GM21367 (cell line): ENCODE results near the gene ABRACL.

Experiments used
- ATAC-seq: cut with Tn5 transposase; IDR thresholded peaks from one replicate; pipeline ENCODE4 v1.9.1; 2021; ENCODE audit not compliant: unreplicated experiment

ABRACL gene

DNA sequence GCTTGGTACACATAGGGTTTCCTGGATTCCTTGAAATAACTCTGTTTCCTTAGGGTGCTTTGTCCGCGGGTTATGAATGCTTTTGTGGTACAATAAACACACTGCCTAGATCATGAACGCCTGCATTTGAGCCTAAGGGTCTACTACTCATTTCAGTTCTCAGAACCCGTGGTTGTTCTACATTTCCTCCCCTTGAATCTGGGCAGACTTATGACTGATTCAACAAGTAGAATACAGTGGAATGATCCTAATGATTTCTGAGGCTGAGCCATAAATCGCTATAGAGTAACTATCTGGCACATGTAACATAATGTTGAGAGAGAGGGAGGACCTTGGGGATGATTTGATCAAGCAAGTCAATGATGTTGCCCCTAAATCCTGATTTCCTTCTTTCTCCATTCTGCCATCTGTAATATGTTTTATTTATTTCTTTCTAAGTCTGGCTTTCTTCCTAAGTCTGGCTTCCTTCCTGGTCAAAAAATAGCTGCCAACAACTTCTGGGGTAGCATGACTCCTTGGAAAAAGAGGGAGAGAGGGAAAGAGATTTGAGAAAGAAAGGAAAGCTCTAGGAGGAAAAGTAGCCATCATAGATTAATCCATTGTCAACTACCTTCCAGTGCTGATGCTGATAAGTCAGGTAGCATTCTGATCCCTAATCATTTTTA lies 23.0 kb downstream of the ABRACL start:
- ATAC-seq: no peak

DNA sequence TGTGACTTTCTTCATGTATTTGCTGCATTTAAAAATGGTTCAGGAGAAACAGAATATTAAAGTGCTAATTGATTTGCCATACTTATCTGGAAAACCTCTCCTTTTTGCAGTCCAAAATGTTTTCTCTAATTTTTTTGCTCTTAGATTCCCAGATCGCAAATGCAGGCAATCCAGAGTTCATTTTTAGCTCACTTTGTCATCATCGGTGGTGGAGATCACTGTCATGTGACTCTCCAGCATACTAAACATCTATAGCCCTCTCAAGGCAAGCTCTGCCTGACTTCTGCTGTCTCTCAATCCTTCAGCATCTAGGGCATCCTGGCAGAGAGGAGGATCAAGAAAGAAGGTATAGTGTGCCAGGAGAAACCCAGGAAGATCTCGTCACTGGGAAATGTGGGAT lies 24.8 kb downstream of the ABRACL start:
- ATAC-seq: no peak

DNA sequence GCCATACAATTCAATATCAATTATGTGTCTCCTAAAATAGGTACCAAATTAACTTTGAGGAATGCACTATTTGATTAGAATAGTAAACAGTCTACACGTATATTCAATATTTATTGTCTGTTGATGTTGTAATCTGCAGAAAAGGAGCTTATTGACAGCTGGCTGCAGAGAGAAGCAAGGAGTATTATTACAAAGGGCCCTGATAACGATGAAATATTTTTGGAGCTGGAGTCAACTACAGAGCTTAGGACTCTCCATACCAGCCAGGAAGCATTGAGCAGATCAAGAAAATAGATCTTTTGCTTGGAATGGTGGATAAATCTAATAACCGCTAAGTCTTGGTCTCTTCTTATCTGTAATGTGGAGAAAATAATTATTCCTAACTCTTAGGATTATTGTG lies 25.5 kb downstream of the ABRACL start:
- ATAC-seq: no peak

DNA sequence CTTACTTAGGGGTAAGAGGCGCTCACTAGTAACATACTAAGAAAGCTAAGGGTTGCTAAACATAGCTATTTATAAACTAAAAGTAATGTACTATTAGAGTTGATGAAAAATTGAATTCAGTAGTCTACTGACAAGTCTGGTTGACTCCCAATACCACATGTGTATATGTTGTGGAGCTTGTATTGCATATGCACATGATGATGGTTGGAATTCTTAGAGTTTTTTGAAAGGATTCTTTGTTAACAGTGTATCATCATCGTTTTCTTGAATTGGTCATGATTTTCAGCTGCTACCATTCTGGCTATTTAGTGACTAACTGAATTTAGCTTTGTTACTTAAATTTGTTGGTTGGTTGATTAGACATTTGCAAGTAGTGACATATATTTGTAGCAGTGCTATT lies 27.2 kb downstream of the ABRACL start:
- no peak for ATAC-seq

DNA sequence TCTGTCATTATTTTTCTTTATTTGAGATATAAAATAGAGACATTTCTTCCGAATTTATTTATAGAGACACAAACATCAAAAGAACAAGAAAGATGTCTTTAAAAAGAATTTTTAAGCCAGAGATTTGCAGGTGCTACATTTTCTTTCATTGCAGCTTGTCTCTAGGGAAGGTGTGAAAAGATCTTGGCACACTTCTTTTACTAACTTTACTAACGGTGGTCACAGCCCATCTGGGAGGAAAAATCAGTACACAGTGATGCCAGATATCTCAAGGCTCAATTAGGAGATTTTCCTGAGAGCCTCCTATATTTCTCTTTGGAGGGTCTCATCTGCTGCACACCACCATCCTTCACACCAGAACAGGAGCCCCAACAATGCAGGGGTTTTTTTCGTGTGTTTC lies 29.5 kb downstream of the ABRACL start:
- ATAC-seq: no peak

DNA sequence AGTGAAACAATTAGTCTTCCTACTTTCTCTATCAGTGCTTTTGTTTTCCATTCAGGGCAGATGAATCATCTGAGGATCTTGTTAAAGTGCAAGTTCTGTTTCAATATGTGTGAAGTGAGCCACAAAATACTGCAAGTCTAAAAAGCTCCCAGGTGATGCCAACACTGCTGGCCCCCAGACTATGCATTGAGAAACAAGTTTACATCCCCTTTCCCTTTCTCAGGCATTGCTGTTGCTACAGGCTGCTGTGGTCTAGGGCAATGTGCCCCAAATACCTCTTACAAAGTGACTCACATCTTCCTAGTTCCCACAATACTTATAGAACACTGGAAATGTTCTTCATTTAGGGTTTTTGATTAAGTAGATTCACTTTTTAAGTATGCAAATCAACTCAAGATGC lies 31.8 kb downstream of the ABRACL start:
- no peak for ATAC-seq

DNA sequence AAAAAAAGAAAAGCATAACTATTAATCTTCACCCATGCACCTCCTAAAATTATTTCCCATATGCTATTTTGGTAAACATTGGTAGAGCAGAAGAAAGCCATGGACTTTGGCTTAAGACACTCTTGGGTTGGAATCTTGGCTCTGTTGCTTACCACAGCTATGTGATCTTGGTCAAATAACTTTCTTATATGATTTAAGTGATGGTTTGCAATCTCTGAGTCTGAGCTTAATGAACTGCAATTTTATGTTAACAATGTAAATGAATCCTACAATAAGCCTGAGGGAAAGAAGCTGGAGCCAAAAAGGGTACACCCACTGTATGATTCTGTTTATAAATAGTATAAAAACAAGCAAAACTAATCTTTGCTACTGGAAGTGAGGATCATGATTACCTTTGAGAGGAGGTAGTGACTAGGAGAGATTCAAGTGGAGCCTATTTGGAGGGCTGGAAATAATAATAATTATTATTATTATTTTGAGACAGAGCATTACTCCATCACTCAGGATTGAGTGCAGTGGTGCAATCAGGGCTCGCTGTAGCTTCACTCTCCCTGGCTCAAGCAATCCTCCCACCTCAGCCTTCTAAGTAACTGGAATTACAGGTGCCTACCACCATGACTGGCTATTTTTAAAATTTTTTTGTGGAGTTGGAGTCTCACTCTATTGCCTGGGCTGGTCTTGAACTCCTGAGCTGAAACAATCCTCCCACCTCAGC lies 34.5 kb downstream of the ABRACL start:
- no peak for ATAC-seq

DNA sequence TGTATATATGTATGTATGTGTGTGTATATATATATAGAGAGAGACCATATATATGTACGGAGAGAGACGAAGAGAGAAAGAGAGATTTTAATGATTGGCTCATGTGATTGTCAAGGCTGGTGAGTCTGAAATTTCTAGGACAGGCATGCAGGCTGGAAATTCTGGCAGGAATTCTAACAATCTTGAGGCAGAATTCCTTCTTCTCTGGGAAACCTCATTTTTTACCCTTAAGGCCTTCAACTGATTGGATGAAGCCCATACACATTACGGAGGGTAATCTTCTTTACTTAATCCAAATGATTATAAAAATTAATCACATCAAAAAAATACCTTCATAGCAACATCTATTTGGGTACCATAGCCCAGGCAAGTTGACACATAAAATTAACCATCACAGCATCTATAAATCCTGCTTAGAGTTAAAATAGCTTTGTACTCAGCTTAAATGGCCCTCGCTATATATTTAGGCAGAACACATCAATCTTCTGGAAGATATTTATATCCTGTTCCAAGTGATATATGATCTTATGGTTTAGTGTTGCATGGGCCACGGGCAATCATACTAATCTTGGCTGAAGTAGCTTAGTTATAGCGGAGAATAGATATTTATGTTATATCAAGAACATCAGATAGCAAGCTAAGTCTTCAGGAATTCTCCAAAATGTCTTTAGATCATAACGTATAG lies 36.6 kb downstream of the ABRACL start:
- ATAC-seq: no peak

DNA sequence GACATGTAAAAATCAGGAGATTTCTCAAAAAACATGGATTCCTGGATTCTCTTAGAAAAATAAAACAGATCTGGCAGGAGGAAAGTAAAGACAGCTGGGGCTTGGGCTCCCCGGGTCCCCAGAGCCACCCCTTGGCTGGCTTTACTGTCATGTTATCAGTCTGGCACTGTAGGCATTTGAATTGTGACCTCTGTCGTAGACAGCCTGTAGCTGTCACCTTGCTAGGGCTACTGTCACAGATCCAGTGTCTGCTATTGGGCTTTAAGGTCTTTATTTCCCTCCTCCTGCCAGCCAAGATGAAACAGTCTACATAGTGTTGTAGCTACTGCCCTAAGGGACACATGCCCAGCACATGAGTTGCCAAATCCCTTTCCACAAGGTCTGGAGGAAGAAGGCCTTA lies 37.5 kb downstream of the ABRACL start:
- ATAC-seq: no peak

DNA sequence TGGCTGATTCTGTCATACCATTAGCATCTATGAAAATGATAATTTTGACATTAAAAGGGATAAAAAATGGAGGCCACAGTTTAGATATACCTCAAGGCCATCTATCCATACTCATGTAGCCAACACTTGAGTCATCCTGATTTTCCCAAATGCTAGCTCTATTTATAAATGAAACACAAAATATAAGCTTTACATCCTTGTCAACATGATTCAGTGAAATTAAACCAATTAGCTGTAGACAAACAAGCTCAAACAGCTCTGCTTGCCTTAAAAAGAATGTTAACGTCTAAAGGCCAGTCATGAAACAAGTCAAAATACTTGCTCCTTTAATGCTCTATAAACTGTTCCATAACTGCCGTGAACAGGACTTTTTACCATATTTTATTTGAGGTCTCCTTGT lies 40.3 kb downstream of the ABRACL start:
- ATAC-seq: no peak

DNA sequence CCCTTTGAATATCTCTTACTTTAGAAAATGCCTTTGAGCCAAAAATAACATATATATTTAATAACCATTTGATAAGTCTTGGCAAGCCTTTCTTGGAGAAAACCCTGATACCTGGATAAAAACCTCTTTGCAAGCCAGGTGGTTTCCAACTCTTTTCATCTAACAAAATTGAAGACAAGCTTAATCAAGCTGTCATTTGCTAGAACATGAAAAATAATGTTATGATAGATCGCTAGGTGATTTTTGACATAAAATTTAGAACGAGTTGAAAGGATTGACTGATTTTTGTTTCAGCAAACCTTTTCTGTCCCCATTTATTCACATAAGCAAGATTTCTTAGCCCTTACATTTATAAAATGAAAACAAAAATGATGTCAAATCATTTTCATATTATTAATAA lies 44.6 kb downstream of the ABRACL start:
- ATAC-seq: no peak

DNA sequence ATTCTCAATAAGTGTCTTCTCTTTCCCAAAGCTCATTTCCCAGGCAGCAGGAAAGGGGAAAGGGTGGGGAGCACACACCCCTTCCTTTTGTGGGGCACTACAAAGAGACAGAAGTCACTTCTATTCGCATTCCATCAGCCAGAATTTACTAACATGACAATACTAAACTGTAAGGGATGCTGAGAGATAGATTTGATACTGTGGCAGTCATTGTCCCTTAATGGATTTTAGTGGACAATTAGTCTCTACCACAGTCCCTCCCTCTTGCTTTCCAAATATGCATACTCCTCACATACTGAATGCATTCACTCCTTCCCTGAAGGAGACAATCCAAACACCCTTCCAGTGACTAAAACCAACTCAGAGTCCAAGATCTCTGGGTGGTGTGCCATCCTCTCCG lies 50.5 kb downstream of the ABRACL start:
- ATAC-seq: no peak

DNA sequence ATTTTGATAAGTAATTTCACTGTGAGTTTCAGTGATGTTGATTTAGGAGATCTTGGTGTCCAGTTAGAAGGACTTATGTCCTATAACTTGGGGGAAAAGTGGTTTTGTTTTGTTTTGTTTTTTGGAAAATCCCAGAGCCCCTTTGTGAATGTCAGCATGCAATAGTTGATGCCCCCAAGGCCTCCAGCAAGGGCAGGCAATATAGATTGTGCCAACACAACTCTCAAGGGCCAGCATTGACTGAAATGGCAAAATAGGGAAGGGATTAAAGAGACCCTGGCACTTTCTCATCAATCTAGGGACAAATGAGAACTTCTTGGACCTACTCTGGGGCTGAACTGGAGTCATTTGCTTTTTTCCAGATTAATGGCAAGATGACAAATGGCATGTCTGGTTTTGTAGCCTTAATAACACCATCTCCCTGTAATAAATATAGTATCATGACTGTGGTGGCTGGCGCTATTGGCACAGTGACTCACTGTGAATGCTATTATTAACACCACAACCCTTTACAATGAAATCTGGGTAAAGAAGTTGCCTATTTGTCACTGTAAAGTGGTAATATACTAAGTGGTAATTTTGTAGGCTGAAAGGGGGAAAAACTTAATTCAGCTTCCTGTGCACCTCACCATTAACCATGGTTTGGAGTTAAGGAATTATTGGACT lies 51.8 kb downstream of the ABRACL start:
- no peak for ATAC-seq

DNA sequence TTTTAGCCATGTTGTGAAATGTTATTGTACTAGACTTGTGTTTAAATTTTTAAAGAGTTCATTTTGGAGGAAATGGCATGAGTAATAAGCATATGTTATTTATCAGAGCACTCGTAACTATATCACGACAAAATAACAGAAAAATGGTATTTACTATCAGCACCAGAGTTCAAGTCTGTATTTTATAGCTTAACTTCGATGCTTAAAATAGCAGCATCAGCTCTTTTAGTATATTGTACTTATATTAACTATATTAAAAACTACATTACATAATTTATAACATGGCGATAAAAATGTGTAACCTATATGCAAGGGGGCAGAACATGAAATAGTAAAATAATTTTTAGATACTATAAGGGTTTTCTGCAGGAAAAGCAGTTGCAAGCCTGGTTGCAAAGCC lies 52.9 kb downstream of the ABRACL start:
- no peak for ATAC-seq

DNA sequence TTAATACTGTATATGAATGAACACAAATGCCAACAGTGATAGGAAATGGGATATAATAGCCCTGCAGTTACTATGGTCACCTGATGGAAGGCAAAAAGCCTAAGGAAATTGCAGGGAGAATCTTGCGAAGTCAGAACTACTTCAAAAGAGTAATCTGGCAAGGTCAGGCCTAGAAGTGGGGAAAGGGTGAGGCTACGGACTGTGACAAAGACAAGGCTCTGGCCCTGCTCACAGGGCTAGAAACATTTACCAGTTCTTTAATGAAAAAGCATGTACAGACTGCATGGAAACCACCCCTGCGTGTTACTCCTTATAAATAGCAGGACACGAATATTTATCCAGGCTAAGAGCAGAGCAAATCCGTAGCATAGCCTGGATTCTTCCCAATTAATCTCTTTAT lies 53.8 kb downstream of the ABRACL start:
- no peak for ATAC-seq

DNA sequence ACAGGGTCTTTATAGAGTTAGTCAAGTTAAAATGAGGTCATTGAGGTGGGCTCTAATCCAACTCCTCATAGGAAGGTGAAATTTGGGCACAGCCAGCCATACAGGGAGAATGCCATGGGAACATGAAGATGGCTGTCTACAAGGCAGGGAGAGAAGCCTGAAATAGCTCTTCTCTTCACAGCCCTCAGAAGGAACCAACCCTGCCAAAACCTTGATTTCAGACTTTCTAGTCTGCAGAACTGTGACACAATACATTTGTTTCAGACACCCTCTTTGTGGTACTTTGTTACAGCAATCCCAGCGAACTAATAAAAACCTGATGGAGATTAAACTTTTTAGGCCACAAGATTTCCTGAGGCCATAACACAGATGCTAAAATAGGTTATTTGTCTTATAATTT lies 63.3 kb downstream of the ABRACL start:
- no peak for ATAC-seq
